HG02884 (cell line): ENCODE measurements around the gene OSBPL2.

Experiments used
- ATAC-seq: cut with Tn5 transposase; IDR thresholded peaks from one replicate; pipeline ENCODE4 v1.9.1; 2021; ENCODE audit warnings: mild to moderate bottlenecking, moderate library complexity; ENCODE audit not compliant: unreplicated experiment

OSBPL2 gene

GRCh38 chr20:62219992-62220665, 18.2 kb upstream of the OSBPL2 start, which contains the start of gene HRH3:
HRH3 (minus strand) TSS chr20:62220278; CDS start chr20:62219970, 308 bp downstream.
- no peak for ATAC-seq

- ATAC-seq, result no peak
Observed at GRCh38 chr20:62220666-62221568, 17.4 kb upstream of the OSBPL2 start.

GRCh38 chr20:62222266-62222850, 16.0 kb upstream of the OSBPL2 start:
- no peak for ATAC-seq

- no peak for ATAC-seq
Observed at GRCh38 chr20:62222972-62223371, 15.3 kb upstream of the OSBPL2 start.

GRCh38 chr20:62223571-62223970, 14.8 kb upstream of the OSBPL2 start:
- ATAC-seq, result no peak

GRCh38 chr20:62224113-62224855, 14.0 kb upstream of the OSBPL2 start:
- ATAC-seq, result no peak

GRCh38 chr20:62225026-62225425, 13.3 kb upstream of the OSBPL2 start:
- ATAC-seq, result no peak

- ATAC-seq, result no peak
Observed at GRCh38 chr20:62225820-62226635, 12.3 kb upstream of the OSBPL2 start.

GRCh38 chr20:62226707-62227590, 11.4 kb upstream of the OSBPL2 start:
- no peak for ATAC-seq

GRCh38 chr20:62227591-62227976, 10.7 kb upstream of the OSBPL2 start:
- ATAC-seq, result no peak

GRCh38 chr20:62227977-62228958, 10.1 kb upstream of the OSBPL2 start:
- no peak for ATAC-seq

- ATAC-seq, result no peak
Observed at GRCh38 chr20:62228982-62229545, 9.3 kb upstream of the OSBPL2 start.

GRCh38 chr20:62229667-62230066, 8.7 kb upstream of the OSBPL2 start:
- no peak for ATAC-seq

GRCh38 chr20:62230276-62230675, 8.0 kb upstream of the OSBPL2 start:
- ATAC-seq, result no peak

- no peak for ATAC-seq
Observed at GRCh38 chr20:62230696-62231095, 7.6 kb upstream of the OSBPL2 start.

GRCh38 chr20:62231292-62231691, 7.0 kb upstream of the OSBPL2 start:
- no peak for ATAC-seq

GRCh38 chr20:62232194-62232593, 6.1 kb upstream of the OSBPL2 start:
- no peak for ATAC-seq
